A549 (cell line): Measurements from ENCODE around the gene ADAM10.

Experiments
- BCL3 ChIP-seq: fragments of >200 bp; sonication (Bioruptor Twin); formaldehyde crosslinking; IDR thresholded peaks from 3 replicates; pipeline ENCODE4 v1.6.1; 2016
- CTCF ChIP-seq: fragments of >200 bp; sonication (Bioruptor Twin); formaldehyde crosslinking; IDR thresholded peaks from 3 replicates; pipeline ENCODE4 v1.5.1; 2016
- EHMT2 ChIP-seq: fragments of 200-600 bp; sonication (generic); IDR thresholded peaks from 2 replicates; pipeline ENCODE4 v1.6.1; 2016; ENCODE audit warnings: antibody characterized with exemption, low read depth, mild to moderate bottlenecking, moderate library complexity
- GATA3 ChIP-seq: IDR thresholded peaks from 2 replicates; pipeline ENCODE4 v1.6.1; 2012; ENCODE audit warnings: borderline replicate concordance
- KDM1A ChIP-seq: fragments of 200-600 bp; sonication (generic); IDR thresholded peaks from 2 replicates; pipeline ENCODE4 v1.6.1; 2016; ENCODE audit warnings: low read depth, mild to moderate bottlenecking
- MAFK ChIP-seq: fragments of 450-650 bp; IDR thresholded peaks from 2 replicates; pipeline ENCODE4 v1.6.1; 2014; ENCODE audit not compliant: partially characterized antibody
- MAX ChIP-seq: IDR thresholded peaks from 2 replicates; pipeline ENCODE4 v1.6.1; 2012
- MAZ ChIP-seq: fragments of 150-350 bp; IDR thresholded peaks from 2 replicates; pipeline ENCODE4 v1.6.1; 2014; ENCODE audit warnings: antibody characterized with exemption, low read depth, low read length, borderline replicate concordance
- POLR2A ChIP-seq: IDR thresholded peaks from 2 replicates; pipeline ENCODE4 v1.6.1; 2012; ENCODE audit warnings: mild to moderate bottlenecking, low read length
- RCOR1 ChIP-seq: fragments of 150-350 bp; IDR thresholded peaks from 2 replicates; pipeline ENCODE4 v1.6.1; 2014; ENCODE audit warnings: antibody characterized with exemption, low read length, low read depth
- REST ChIP-seq: fragments of 200-600 bp; sonication (generic); IDR thresholded peaks from 2 replicates; pipeline ENCODE4 v1.6.1; 2016; ENCODE audit warnings: antibody characterized with exemption, mild to moderate bottlenecking, moderate library complexity
- SMC3 ChIP-seq: fragments of >200 bp; sonication (Bioruptor Twin); formaldehyde crosslinking; IDR thresholded peaks from 3 replicates; pipeline ENCODE4 v1.6.1; 2018; ENCODE audit warnings: inconsistent platforms
- TP53 ChIP-seq: fragments of 250-450 bp; sonication (Bioruptor Pico); IDR thresholded peaks from 2 replicates; pipeline ENCODE4 v1.5.0; 2021; ENCODE audit warnings: mild to moderate bottlenecking, moderate library complexity
- ZC3H11A ChIP-seq: fragments of 450-650 bp; IDR thresholded peaks from 2 replicates; pipeline ENCODE4 v1.6.1; 2014; ENCODE audit warnings: antibody characterized with exemption, mild to moderate bottlenecking

- TF ChIP-seq CTCF (no peak), RCOR1 (no peak), ZC3H11A (no peak), MAFK (no peak), MAZ (no peak), KDM1A (no peak), BCL3 (no peak), MAX (no peak), SMC3 (no peak), TP53 (CRISPR knock-in tag) (no peak), GATA3 (no peak), POLR2A (no peak), EHMT2 (no peak), REST (no peak)
Measured at GRCh38 chr15:58650102-58650501, 99.4 kb downstream of the ADAM10 start.
